NOMO-1 (cell line): ENCODE measurements around the gene SPTLC3.

Experiments
- DNase-seq, 2 experiments: peaks; one replicate each; lab custom pipeline; 2025; ENCODE audit not compliant: unreplicated experiment in 2 of 2; lab: John Stamatoyannopoulos, UW

Gene SPTLC3

DNA sequence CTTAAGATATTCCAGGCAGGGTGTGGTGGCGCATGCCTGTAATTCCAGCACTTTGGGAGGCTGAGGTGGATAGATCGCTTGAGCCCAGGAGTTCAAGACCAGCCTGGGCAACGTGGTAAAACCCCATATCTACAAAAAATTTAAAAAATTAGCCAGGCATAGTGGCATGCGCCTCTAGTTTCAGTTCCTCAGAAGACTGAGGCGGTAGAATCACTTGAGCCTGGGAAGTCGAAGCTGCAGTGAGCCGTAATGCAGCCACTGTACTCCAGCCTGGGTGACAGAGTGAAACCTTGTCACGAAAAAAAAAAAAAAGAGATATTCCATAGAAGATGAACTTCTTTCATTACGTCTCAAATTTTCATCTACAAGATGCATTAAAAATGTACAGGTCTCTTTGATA is 165.6 kb downstream of the SPTLC3 start:
- no peak for DNase-seq

DNA sequence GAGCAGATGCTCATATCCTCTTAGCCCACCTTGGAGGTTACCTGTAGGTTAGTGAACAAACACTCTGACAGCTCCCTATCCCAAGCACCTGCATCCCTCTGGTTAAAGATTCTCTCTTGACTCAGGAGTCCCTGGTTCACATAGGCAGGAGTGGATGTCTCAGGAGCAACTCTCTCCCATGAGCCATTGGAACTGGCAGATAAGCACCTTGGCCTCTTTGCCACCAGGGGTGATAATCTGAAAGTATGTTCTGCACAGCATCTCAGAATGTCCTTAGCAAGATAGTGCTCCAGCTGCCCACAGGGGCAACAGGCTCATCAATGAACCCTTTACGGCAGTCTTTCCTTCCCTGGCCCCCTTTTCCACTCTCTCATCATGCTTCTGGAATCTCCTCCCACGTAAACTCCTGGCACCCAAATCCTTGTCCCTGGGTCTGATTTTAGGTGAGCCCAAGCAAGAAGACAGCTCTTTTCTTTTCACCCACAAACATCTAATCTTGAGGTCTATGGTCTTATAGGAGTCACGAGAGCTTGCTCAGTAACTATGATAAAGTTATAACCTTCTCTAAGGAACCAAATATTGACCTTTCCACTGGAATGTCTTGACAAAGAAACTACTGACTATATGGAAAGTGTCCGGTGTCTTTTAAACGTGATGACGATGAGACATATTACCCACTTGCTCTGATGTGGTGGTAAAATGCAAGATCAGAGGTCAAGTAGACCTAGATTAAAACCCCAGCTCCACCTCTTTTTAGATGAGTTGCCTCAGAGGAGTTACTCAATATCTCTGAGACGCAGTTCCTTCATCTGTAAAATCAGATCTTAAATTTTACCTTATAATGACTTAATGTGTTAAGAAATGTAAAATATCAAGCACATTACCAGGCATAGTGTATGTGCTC is 172.5 kb downstream of the SPTLC3 start:
- no peak for DNase-seq

DNA sequence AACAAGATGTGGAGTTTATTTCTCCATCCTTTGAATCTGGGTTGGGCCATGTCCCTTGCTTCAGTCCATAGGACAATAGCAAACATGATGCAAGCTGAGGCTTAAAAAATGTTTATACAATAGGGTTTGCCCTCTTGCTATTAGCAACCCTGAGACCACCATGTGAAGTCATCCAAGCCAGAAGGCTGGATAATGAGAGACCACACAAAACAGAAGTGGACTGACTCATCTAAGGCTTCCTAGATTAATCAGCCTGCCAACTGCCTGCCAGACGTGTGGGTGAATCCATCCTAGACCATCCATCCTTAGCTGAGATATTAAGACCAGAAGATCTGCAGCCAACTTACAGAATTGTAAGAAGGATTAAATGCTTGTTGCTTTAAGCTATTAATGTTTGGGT is 174.2 kb downstream of the SPTLC3 start:
- no peak for DNase-seq

DNA sequence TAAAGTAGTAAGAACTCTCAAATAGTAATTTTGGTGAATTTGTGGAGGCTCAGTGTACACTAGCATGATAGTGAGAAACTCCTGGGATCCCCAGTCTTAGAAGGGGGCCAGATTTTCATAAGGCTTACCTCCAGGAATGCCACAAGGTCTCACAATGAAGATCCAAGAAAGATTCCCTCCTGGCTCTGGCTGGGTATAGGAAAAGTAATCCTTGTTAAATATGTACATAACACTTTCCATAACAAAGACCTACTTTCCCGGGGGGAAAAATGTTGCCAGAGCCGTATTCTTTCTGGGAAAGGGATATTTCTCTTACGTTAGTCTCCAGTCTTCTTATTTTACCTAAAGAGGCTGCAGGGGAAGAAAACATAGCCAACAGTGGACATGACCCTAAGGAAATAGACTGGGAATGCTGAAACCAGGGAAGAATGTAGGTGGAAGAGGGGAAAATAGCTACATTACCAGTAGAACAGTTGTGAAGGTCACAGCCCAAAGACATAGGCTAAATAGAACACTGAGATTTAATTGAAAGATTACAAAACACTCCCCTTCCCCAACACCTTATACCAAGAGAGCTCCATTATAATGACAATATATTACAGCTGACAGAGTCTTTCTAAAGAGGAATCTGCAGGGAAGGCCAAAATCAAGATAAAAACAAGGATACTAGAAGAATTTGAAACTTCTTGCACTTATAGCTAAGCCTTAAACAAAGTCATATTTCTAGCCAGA is 177.4 kb downstream of the SPTLC3 start:
- no peak for DNase-seq

DNA sequence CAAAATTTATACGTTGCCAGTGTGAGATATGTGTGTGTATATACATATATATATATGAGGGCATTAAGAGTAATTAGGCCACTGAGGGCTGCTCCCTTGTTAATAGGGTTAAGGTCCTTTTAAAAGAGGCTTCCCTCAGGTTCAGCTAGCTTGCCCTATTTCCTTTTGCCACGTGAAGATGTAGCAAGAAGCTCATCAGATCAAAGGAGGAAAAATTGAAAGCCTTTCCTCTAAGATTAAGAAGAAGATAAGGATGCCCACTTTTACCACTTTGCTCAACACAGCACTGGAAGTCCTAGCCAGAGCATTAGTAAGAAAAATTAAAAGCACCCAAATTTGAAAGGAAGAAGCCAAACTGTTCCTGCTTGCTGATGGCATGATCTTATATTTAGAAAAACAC is 179.1 kb downstream of the SPTLC3 start:
- no peak for DNase-seq

DNA sequence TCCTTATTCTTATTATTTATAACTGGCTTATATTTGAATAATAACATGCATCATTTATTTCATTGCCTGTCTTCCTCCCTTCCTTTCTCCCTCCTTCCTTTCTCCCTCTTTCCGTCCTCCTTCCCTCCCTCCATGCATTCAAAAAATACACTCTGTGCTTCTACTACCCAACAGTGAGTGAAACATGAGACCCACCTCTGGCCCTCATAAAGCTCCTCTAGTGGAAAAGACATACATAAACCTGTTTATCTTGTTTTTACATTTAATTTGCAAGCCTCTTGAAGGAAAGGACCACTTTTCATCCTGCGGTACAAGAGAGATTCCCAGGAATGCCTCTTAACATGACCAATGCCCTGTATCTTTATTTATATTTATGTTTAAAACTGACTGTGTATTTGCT is 190.5 kb downstream of the SPTLC3 start:
- no peak for DNase-seq

DNA sequence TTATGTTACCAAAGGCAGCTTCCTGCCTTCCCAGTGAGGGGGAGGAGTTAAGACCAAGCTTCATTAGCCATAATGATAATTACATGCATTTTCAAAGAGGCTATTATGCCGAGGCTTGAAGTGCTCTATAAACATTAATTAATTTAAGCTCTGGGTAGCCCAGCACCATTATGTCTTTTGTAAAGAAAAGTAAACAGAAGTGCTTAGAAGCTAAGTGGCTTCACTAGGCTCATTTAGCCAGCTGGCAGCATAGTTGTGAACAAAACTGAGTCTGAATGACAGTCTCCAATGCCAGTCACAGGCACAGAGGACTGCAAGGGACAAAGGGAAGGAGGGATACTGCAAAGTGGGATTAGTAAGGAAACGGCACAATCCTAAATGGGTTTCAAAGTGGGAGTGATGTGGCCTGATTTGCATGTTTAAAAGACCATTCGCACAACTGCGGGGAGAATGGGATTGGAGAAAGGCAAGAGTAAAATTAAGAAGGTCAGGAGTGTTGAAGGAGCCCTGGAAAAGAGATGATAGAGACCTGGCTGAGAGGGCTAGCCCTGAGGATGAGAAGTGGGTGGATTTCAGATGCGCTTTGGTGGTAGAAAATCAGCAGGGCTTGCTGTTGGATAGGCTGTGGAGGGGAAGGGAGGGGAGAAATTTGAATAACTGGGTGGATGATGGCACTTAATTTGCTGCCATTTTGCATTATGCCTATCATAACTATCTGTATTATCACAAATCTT is 192.2 kb downstream of the SPTLC3 start:
- no peak for DNase-seq

DNA sequence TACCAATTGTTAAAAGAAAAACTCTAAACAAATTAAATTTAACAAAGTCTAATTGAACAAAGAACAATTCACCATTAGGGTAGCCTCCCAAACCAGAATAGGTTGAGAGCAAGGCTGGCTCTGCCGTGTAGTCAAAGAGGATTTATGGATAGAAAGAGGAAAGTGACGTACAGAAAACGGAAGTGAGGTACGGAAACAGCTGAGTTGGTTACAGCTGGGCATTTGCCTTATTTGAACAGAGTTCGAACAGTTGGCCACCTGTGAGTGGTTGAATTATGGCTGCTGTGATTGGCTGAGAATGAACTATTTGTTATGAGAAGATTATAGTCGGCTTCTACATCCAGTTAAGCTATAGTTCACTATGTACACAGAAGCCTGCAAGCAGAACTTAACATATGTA is 193.8 kb downstream of the SPTLC3 start:
- DNase-seq = no peak

DNA sequence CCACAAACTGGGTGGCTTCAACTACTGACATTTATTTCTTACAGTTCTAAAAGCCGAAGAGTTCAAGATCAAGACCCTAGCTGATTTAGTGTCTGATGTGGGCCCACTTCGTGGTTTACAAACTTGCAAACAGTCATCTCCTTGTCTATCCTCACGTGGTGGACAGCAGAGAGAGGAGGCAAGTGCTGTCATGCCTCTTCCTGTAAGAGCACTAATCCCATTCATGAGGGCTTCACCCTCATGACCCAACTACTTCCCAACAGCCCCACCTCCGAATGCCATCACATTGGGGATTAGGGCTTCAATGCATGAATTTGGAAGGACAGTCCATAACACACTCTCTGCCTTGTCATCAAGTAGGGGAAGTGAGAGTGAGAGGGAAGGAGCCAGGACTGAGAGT is 196.7 kb downstream of the SPTLC3 start:
- no peak for DNase-seq

DNA sequence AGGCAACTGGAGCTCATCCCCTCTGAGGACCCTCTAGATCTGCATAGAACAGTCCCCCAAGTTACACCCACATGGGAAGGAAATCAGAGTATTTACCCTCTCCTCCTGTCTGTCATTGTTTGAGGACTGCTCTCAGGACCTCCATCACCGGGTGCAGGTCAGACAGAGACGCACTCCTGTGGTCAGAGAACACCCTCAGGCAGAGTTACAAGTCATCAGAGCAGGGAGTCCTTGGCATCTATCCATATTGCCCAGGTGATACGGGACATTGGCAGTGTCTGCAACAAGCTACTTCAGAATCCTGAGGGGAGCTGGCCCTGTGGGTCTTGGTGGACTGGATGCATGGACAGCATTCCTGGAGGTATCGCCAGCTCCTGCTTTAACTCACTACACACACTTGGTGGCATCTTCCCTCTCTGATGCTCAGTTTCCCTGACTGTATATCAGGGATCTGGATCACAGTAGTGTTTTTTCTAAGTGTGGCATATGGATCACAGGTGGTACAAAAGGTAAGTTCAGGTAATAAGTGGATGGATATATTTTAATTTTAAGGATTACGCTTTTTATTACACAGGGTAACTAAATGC is 197.2 kb downstream of the SPTLC3 start:
- no peak for DNase-seq

DNA sequence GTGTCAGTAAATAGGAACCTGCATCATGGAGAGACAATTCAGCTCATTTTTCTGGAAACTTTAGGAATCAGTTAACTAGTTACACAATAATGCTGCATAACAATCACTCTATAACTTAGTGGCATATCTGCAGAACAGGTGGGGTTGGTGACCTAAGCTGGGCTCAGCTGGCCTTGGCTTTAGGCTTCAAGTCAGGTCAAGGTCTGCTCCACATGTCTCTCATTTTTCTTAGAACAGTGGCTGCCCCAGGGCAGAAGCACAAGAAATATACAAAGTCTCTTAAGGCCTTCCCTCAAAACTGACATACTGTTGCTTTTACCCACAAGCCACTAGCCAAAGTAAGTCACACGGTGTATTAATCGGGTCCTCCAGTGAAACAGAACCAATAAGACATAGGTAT is 198.2 kb downstream of the SPTLC3 start:
- DNase-seq = no peak

DNA sequence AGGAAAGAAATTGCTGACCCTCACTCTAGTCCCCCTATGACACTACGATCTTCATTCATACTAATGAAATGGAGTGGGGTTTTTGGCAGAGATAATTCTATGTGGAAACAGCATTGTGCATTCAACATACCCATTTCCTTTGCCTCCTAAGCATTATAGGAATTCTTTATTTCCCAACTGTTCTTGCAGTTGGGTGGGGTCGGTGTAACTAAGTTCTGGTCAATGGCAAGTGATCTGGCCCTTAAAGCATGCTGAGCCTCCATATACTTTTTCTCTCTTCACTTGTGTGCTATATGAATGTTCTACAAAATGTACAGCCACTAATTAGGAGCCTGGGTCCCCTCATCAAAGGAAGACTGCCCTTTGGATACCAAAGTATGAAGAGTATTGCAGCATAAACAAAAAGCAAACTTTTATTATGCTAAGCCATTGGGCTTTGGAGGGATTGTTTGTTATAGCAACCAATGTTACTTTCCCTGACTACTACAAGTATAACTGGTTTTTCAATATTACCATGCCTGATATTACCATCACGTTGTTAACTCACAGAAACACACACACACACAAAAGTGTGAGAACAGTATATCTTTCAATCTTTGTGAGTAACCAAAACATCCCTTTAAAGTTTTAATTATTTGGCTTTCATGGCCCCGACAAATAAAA is 203.3 kb downstream of the SPTLC3 start:
- no peak for DNase-seq

DNA sequence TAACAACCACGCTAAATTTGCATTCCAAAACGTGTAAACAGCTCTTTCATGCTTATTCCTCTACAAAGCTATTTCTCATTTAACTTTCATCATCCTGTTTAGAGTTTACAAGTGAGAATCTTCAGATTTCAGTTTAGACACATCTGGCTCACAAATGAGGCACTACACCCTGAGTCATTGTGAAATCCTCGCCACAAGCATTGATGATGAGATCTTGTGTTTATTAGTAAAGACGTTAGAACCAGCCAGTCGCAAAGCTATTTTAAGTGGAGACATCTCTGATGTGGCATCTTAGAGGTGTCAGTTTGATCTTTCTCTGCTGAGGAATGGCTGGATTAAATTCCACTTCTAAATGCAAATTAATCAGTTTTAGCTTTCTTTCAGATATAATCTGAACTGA is 204.0 kb downstream of the SPTLC3 start:
- DNase-seq = no peak

DNA sequence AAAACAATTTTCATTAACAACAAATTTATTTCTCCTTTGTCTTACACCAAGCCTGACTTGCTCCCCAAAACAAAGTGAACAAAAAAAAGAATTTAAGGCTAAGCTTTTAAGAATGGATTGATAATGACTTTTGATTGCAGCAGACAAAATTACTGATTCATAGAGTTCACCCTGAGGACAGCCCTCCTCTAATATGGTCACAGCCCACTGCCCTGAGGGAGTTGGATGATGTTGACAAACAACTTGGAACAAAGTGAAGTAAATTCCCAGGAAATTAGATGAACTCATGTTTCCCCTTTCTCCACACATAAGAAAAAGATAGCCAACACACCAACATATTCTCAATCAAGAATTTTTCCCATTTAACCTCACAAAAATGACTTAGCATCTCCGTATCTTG is 204.6 kb downstream of the SPTLC3 start:
- DNase-seq = no peak

DNA sequence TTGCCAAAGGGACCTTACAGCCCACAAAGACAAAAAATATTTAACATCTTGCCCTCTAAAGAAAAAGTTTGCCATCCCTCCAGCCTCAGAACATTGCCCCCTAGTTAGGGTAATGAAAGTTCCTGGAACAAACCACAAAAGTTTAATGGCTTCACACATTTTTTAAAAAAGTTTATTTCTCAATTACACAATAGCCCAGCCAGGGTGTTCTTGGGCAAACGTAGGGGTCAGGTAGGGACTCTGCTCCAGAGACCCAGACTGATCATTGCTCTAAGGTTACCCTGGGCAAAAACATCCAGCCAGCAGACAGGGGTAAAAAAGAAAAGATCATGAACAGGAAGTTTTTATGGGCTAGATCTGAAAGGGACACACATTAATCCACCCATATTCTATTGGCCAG is 207.8 kb downstream of the SPTLC3 start:
- no peak for DNase-seq
